Measurements from ENCODE around the gene OR8D2. TPM values are rescaled to one million over a fixed set of nuclear protein-coding genes. Genes with fewer than 3 reads are reported as not detected.

OR8D2 gene, protein sequence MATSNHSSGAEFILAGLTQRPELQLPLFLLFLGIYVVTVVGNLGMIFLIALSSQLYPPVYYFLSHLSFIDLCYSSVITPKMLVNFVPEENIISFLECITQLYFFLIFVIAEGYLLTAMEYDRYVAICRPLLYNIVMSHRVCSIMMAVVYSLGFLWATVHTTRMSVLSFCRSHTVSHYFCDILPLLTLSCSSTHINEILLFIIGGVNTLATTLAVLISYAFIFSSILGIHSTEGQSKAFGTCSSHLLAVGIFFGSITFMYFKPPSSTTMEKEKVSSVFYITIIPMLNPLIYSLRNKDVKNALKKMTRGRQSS
- polyA plus RNA-seq (not detected in 3 replicates), polyA minus RNA-seq (not detected in 3 replicates)
- not detected for polyA plus RNA-seq (2011; ENCODE audit: low read depth)
- not detected in 2 replicates for polyA plus RNA-seq (2011; cell fraction: cytosol; rRNA removed)
- polyA plus RNA-seq (2011; cell fraction: nucleus; rRNA removed): not detected in 2 replicates
- not detected in 2 replicates for polyA plus RNA-seq (2012; ENCODE audit: low replicate concordance)
- not detected for polyA minus RNA-seq (2011; cell fraction: cytosol; rRNA and poly(A)+ RNA removed)
- polyA minus RNA-seq (2011; cell fraction: nucleus; rRNA and poly(A)+ RNA removed): not detected in 2 replicates

GRCh38 chr11:124320097-124320496 lies at the start of gene OR8D2:
Gene OR8D2 (minus strand): TSS chr11:124320197. CDS start chr11:124320197, 0 bp downstream.
- TF ChIP-seq, protein P1, sequence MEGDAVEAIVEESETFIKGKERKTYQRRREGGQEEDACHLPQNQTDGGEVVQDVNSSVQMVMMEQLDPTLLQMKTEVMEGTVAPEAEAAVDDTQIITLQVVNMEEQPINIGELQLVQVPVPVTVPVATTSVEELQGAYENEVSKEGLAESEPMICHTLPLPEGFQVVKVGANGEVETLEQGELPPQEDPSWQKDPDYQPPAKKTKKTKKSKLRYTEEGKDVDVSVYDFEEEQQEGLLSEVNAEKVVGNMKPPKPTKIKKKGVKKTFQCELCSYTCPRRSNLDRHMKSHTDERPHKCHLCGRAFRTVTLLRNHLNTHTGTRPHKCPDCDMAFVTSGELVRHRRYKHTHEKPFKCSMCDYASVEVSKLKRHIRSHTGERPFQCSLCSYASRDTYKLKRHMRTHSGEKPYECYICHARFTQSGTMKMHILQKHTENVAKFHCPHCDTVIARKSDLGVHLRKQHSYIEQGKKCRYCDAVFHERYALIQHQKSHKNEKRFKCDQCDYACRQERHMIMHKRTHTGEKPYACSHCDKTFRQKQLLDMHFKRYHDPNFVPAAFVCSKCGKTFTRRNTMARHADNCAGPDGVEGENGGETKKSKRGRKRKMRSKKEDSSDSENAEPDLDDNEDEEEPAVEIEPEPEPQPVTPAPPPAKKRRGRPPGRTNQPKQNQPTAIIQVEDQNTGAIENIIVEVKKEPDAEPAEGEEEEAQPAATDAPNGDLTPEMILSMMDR (optimal IDR thresholded peaks at IDR 0.05 in 1 of 3, IDR thresholded peaks at IDR 0.05 in 1 of 3, conservative IDR thresholded peaks at IDR 0.05 in 1 of 3; ENCODE audit: extremely low read depth in 1 of 3, insufficient read depth in 2 of 3, low read length in 3 of 3): no peak
- TF ChIP-seq EZH2 (IDR thresholded peaks at IDR 0.05; ENCODE audit: low read length): no peak
- no peak within 1 kb of the TSS for H3K27ac ChIP-seq (ENCODE audit: control insufficient read depth, insufficient read depth, low read length)
- no peaks in the 10 kb centered on the region for H3K4me1 ChIP-seq (ENCODE audit: control insufficient read depth, extremely low read depth, insufficient read depth, low read length)
- no peak within 1 kb of the TSS for H3K4me3 ChIP-seq (ENCODE audit: control insufficient read depth in 2 of 3, extremely low read depth in 1 of 3, insufficient read depth in 2 of 3, low read depth in 1 of 3, low read length in 3 of 3)
- no peaks in the 10 kb centered on the region for H3K36me3 ChIP-seq (ENCODE audit: control insufficient read depth in 2 of 2, extremely low read depth in 1 of 2, insufficient read depth in 2 of 2, low read length in 2 of 2)
- H3K4me2 ChIP-seq (ENCODE audit: control insufficient read depth, extremely low read depth, insufficient read depth, low read depth, low read length): no peak within 1 kb of the TSS
- no peak within 1 kb of the TSS for H2AFZ ChIP-seq (ENCODE audit: control insufficient read depth, low read length)
- no peaks in the 10 kb centered on the region for H3K27me3 ChIP-seq (ENCODE audit: control insufficient read depth, extremely low read depth, insufficient read depth, low read length)
- H3K9me3 ChIP-seq (ENCODE audit: control insufficient read depth, low read depth, low read length): no peaks in the 10 kb centered on the region
- H3K79me2 ChIP-seq (ENCODE audit: control insufficient read depth, insufficient read depth, low read length): no peaks in the 10 kb centered on the region
- H3K9me1 ChIP-seq (ENCODE audit: control insufficient read depth, extremely low read depth, insufficient read depth, low read length): no peaks in the 10 kb centered on the region
- DNase-seq (ENCODE audit: low read depth, low spot score) (no peak), FAIRE-seq (no peak)
- dilution Hi-C loops (cut with MboI; ENCODE audit: extremely low pct_ligation_motif_present, low sequenced_read_pairs): no loop called here
- no peak within 1 kb of the TSS for H3K9ac ChIP-seq (ENCODE audit: control insufficient read depth, extremely low read depth, insufficient read depth, low read length)
- no peaks in the 10 kb centered on the region for H4K20me1 ChIP-seq (ENCODE audit: control insufficient read depth, extremely low read depth, insufficient read depth, low read length)

- no peak for DNase-seq (ENCODE audit: low read depth, low spot score)
- no peak overlapping the region for H3K4me2 ChIP-seq (ENCODE audit: control insufficient read depth, extremely low read depth, insufficient read depth, low read depth, low read length)
- dilution Hi-C loops (cut with MboI; ENCODE audit: extremely low pct_ligation_motif_present, low sequenced_read_pairs): no loop called here
- no peaks in the 10 kb centered on the region for H4K20me1 ChIP-seq (ENCODE audit: control insufficient read depth, extremely low read depth, insufficient read depth, low read length)
- H3K9me3 ChIP-seq (ENCODE audit: control insufficient read depth, low read depth, low read length): no peaks in the 10 kb centered on the region
- no peaks in the 10 kb centered on the region for H3K9me1 ChIP-seq (ENCODE audit: control insufficient read depth, extremely low read depth, insufficient read depth, low read length)
- no peaks in the 10 kb centered on the region for H3K36me3 ChIP-seq (ENCODE audit: control insufficient read depth in 2 of 2, extremely low read depth in 1 of 2, insufficient read depth in 2 of 2, low read length in 2 of 2)
- no peak overlapping the region for H3K4me3 ChIP-seq (ENCODE audit: control insufficient read depth in 2 of 3, extremely low read depth in 1 of 3, insufficient read depth in 2 of 3, low read depth in 1 of 3, low read length in 3 of 3)
- no peaks in the 10 kb centered on the region for H3K79me2 ChIP-seq (ENCODE audit: control insufficient read depth, insufficient read depth, low read length)
- no peak overlapping the region for H3K9ac ChIP-seq (ENCODE audit: control insufficient read depth, extremely low read depth, insufficient read depth, low read length)
- TF ChIP-seq, protein P1 (optimal IDR thresholded peaks at IDR 0.05 in 1 of 3, IDR thresholded peaks at IDR 0.05 in 1 of 3, conservative IDR thresholded peaks at IDR 0.05 in 1 of 3; ENCODE audit: extremely low read depth in 1 of 3, insufficient read depth in 2 of 3, low read length in 3 of 3): no peak
- TF ChIP-seq EZH2 (IDR thresholded peaks at IDR 0.05; ENCODE audit: low read length): no peak
- no peak overlapping the region for H2AFZ ChIP-seq (ENCODE audit: control insufficient read depth, low read length)
- no peaks in the 10 kb centered on the region for H3K4me1 ChIP-seq (ENCODE audit: control insufficient read depth, extremely low read depth, insufficient read depth, low read length)
- FAIRE-seq: no peak
- no peaks in the 10 kb centered on the region for H3K27me3 ChIP-seq (ENCODE audit: control insufficient read depth, extremely low read depth, insufficient read depth, low read length)
- H3K27ac ChIP-seq (ENCODE audit: control insufficient read depth, insufficient read depth, low read length): no peak overlapping the region
Observed at GRCh38 chr11:124359566-124359965, 39.6 kb upstream of the OR8D2 start.

All from keratinocyte (primary cell).